ENCODE results near the gene SHB. TPM values are rescaled to one million over a fixed set of nuclear protein-coding genes. Genes with fewer than 3 reads are reported as not detected.

SHB gene
- total RNA-seq, 1 experiment from 2014 or later: 12.2 TPM

DNA sequence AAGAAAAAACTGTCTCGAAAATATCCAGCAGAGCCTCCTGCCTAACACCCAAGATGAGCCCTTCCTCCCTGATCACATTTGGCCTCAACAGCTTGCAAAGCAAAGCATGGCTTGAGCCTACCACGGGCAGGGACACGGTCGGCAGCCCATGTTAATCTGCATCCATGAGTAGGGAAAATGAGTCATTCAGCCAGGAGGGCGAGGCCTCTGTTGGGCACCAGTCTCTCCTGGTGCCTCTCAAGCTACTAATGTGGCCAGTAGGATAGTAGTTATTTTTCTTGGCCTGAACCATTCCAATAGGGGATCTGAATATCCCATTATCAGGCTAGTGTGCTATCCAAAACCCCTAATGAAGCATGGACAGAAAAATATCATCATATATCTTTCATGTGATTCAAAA lies 43.0 kb upstream of the SHB start (continued):
- TF ChIP-seq NR3C1 (CRISPR knock-in tag; conservative IDR thresholded peaks at IDR 0.05; ENCODE audit: low read depth) (no peak), TEAD1 (CRISPR knock-in tag; IDR thresholded peaks at IDR 0.05) (no peak), NFYB (CRISPR knock-in tag; conservative IDR thresholded peaks at IDR 0.05; ENCODE audit: low read depth) (no peak), NFATC4 (CRISPR knock-in tag; IDR thresholded peaks at IDR 0.05) (no peak), SOX15 (CRISPR knock-in tag; IDR thresholded peaks at IDR 0.05) (no peak), GABPB1 (CRISPR knock-in tag; IDR thresholded peaks at IDR 0.05) (no peak), ZNF263 (CRISPR knock-in tag; IDR thresholded peaks at IDR 0.05; ENCODE audit: low read depth) (no peak)
- TF ChIP-seq, protein P1, sequence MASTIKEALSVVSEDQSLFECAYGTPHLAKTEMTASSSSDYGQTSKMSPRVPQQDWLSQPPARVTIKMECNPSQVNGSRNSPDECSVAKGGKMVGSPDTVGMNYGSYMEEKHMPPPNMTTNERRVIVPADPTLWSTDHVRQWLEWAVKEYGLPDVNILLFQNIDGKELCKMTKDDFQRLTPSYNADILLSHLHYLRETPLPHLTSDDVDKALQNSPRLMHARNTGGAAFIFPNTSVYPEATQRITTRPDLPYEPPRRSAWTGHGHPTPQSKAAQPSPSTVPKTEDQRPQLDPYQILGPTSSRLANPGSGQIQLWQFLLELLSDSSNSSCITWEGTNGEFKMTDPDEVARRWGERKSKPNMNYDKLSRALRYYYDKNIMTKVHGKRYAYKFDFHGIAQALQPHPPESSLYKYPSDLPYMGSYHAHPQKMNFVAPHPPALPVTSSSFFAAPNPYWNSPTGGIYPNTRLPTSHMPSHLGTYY (CRISPR knock-in tag; IDR thresholded peaks at IDR 0.05): no peak
- TF ChIP-seq, protein P2, sequence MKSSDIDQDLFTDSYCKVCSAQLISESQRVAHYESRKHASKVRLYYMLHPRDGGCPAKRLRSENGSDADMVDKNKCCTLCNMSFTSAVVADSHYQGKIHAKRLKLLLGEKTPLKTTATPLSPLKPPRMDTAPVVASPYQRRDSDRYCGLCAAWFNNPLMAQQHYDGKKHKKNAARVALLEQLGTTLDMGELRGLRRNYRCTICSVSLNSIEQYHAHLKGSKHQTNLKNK (CRISPR knock-in tag; IDR thresholded peaks at IDR 0.05): no peak

DNA sequence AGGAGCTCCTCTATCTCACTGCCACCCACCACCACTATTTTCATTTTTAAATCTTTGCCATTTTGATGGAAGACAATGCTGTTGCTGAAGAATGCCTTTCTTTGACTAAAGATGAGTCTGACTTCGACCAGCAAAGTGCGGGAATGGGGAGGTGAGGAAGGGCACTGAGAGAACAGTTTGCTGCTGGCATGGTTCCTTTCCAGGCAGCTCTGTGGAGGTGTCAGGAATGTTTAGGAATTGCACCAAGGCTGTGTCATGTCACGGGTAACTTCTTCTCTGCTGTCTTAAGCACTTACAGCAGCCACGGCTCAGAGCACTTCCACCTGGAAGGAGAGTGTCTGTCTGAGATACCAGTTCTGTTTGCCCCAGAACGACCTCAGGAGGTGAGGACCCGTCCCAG lies 41.4 kb upstream of the SHB start:
- POLR2A ChIA-PET: no interaction called here
- DNase-seq (ENCODE audit: low spot score) (no peak), ATAC-seq (no peak)
- no peaks in the 10 kb centered on the region for H3K4me1 Mint-ChIP-seq
- H3K27me3 Mint-ChIP-seq (ENCODE audit: low read depth): peaks cover 7% of the 10 kb centered on the region
- CTCF ChIA-PET: no interaction called here
- H3K36me3 Mint-ChIP-seq: no peaks in the 10 kb centered on the region
- no peak overlapping the region for H3K4me3 Mint-ChIP-seq
- TF ChIP-seq, protein P3, sequence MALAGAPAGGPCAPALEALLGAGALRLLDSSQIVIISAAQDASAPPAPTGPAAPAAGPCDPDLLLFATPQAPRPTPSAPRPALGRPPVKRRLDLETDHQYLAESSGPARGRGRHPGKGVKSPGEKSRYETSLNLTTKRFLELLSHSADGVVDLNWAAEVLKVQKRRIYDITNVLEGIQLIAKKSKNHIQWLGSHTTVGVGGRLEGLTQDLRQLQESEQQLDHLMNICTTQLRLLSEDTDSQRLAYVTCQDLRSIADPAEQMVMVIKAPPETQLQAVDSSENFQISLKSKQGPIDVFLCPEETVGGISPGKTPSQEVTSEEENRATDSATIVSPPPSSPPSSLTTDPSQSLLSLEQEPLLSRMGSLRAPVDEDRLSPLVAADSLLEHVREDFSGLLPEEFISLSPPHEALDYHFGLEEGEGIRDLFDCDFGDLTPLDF (CRISPR knock-in tag; IDR thresholded peaks at IDR 0.05): no peak
- TF ChIP-seq TCF7 (CRISPR knock-in tag; IDR thresholded peaks at IDR 0.05; ENCODE audit: low read depth) (no peak), OVOL2 (CRISPR knock-in tag; IDR thresholded peaks at IDR 0.05; ENCODE audit: borderline replicate concordance) (no peak), CBFB (CRISPR knock-in tag; IDR thresholded peaks at IDR 0.05; ENCODE audit: low read depth) (no peak), SMAD3 (CRISPR knock-in tag; IDR thresholded peaks at IDR 0.05; ENCODE audit: borderline replicate concordance) (no peak), NR2C2 (CRISPR knock-in tag; IDR thresholded peaks at IDR 0.05) (no peak), ZNF317 (CRISPR knock-in tag; IDR thresholded peaks at IDR 0.05; ENCODE audit: borderline replicate concordance, low read depth) (no peak), ATF1 (CRISPR knock-in tag; IDR thresholded peaks at IDR 0.05) (no peak)
- TF ChIP-seq, protein P4, sequence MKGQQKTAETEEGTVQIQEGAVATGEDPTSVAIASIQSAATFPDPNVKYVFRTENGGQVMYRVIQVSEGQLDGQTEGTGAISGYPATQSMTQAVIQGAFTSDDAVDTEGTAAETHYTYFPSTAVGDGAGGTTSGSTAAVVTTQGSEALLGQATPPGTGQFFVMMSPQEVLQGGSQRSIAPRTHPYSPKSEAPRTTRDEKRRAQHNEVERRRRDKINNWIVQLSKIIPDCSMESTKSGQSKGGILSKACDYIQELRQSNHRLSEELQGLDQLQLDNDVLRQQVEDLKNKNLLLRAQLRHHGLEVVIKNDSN (CRISPR knock-in tag; IDR thresholded peaks at IDR 0.05): no peak
- TF ChIP-seq, protein P5, sequence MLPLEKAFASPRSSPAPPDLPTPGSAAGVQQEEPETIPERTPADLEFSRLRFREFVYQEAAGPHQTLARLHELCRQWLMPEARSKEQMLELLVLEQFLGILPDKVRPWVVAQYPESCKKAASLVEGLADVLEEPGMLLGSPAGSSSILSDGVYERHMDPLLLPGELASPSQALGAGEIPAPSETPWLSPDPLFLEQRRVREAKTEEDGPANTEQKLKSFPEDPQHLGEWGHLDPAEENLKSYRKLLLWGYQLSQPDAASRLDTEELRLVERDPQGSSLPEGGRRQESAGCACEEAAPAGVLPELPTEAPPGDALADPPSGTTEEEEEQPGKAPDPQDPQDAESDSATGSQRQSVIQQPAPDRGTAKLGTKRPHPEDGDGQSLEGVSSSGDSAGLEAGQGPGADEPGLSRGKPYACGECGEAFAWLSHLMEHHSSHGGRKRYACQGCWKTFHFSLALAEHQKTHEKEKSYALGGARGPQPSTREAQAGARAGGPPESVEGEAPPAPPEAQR (CRISPR knock-in tag; IDR thresholded peaks at IDR 0.05): no peak
- TF ChIP-seq, protein P6, sequence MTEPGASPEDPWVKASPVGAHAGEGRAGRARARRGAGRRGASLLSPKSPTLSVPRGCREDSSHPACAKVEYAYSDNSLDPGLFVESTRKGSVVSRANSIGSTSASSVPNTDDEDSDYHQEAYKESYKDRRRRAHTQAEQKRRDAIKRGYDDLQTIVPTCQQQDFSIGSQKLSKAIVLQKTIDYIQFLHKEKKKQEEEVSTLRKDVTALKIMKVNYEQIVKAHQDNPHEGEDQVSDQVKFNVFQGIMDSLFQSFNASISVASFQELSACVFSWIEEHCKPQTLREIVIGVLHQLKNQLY (CRISPR knock-in tag; IDR thresholded peaks at IDR 0.05): no peak
- H3K9me3 Mint-ChIP-seq: no peaks in the 10 kb centered on the region
- no peak overlapping the region for H3K27ac Mint-ChIP-seq

DNA sequence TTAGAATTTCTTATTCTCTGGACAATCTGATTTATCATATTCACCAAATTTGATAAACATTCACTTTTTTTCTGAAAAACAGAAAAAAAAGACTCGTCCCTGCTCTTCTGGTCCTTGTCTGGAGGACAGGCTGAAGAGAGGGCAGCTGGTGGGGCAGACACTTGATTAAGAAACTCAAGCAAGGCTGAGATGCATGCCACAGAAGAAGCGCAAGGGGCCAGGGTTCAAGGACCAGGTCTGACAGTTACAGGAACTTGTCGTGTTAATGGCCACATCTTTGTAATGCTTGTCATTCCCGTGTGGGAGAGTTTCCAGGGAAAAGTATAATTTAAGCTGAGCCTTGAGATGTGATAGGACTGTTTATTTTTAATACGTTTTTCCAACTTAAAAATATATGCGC lies 40.6 kb upstream of the SHB start:
- ATAC-seq (no peak), DNase-seq (ENCODE audit: low spot score) (no peak)
- ChIA-PET POLR2A (no interaction called here), CTCF (interaction anchor here (1.4 kb wide), 2 partner anchors 22 to 50 kb away, joined by 5 to 7 read pairs; no protein-coding TSS in a partner anchor)
- no peaks in the 10 kb centered on the region for H3K36me3 Mint-ChIP-seq
- no peak overlapping the region for H3K4me3 Mint-ChIP-seq
- no peak overlapping the region for H3K27ac Mint-ChIP-seq
- peaks cover 3% of the 10 kb centered on the region; the same call in 1 of the 2 replicates for H3K27me3 Mint-ChIP-seq (ENCODE audit: low read depth)
- no peaks in the 10 kb centered on the region for H3K4me1 Mint-ChIP-seq
- H3K9me3 Mint-ChIP-seq: no peaks in the 10 kb centered on the region
- TF ChIP-seq, protein P7, sequence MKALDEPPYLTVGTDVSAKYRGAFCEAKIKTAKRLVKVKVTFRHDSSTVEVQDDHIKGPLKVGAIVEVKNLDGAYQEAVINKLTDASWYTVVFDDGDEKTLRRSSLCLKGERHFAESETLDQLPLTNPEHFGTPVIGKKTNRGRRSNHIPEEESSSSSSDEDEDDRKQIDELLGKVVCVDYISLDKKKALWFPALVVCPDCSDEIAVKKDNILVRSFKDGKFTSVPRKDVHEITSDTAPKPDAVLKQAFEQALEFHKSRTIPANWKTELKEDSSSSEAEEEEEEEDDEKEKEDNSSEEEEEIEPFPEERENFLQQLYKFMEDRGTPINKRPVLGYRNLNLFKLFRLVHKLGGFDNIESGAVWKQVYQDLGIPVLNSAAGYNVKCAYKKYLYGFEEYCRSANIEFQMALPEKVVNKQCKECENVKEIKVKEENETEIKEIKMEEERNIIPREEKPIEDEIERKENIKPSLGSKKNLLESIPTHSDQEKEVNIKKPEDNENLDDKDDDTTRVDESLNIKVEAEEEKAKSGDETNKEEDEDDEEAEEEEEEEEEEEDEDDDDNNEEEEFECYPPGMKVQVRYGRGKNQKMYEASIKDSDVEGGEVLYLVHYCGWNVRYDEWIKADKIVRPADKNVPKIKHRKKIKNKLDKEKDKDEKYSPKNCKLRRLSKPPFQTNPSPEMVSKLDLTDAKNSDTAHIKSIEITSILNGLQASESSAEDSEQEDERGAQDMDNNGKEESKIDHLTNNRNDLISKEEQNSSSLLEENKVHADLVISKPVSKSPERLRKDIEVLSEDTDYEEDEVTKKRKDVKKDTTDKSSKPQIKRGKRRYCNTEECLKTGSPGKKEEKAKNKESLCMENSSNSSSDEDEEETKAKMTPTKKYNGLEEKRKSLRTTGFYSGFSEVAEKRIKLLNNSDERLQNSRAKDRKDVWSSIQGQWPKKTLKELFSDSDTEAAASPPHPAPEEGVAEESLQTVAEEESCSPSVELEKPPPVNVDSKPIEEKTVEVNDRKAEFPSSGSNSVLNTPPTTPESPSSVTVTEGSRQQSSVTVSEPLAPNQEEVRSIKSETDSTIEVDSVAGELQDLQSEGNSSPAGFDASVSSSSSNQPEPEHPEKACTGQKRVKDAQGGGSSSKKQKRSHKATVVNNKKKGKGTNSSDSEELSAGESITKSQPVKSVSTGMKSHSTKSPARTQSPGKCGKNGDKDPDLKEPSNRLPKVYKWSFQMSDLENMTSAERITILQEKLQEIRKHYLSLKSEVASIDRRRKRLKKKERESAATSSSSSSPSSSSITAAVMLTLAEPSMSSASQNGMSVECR (CRISPR knock-in tag; IDR thresholded peaks at IDR 0.05; ENCODE audit: borderline replicate concordance): no peak
- no peak for TF ChIP-seq RORB (CRISPR knock-in tag; IDR thresholded peaks at IDR 0.05)
- TF ChIP-seq ETV6 (CRISPR knock-in tag; IDR thresholded peaks at IDR 0.05): no peak
- TF ChIP-seq CREB1 (CRISPR knock-in tag; IDR thresholded peaks at IDR 0.05): no peak
- TF ChIP-seq, protein P5 (CRISPR knock-in tag; IDR thresholded peaks at IDR 0.05): no peak

All from WTC11 (cell line).